Measurements from ENCODE around the gene NSD1. TPM values are rescaled to one million over a fixed set of nuclear protein-coding genes. Genes with fewer than 3 reads are reported as not detected.

The NSD1 gene
- total RNA-seq, 1 experiment from 2014 or later = 58.8 TPM

GRCh38 chr5:177276886-177277285 is 143.3 kb downstream of the NSD1 start:
- Histone ChIP-seq H2AFZ (ENCODE audit: low read depth, low read length, poor library complexity, severe bottlenecking) (no peak overlapping the region), H3K9me3 (ENCODE audit: control insufficient read depth in 1 of 2, insufficient read depth in 1 of 2, low read depth in 1 of 2, low read length in 2 of 2) (no peaks in the 10 kb centered on the region), H3K79me2 (ENCODE audit: insufficient read depth, low read length) (no peaks in the 10 kb centered on the region), H3K4me3 (replicated peaks in 1 of 2; ENCODE audit: low read depth in 1 of 2, low read length in 2 of 2) (no peak overlapping the region), H3K27ac (ENCODE audit: low read depth, low read length) (no peak overlapping the region), H3K9me2 (ENCODE audit: insufficient read depth) (no peaks in the 10 kb centered on the region), H3K36me3 (ENCODE audit: control insufficient read depth in 1 of 2, insufficient read depth in 2 of 2, low read length in 2 of 2) (peaks cover 17 to 24% of the 10 kb centered on the region in 2 experiments; a peak in 3 of 4 replicates), H3K4me2 (ENCODE audit: low read length) (no peak overlapping the region), H3K9ac (ENCODE audit: low read length) (no peak overlapping the region), H3K27me3 (ENCODE audit: insufficient read depth, low read length) (no peaks in the 10 kb centered on the region), H4K20me1 (ENCODE audit: insufficient read depth) (no peaks in the 10 kb centered on the region), H3K4me1 (ENCODE audit: control insufficient read depth in 1 of 2, insufficient read depth in 2 of 2, low read length in 2 of 2) (no peaks in the 10 kb centered on the region)
- no TSS peak for BruUV-seq (replicated peaks)
- ChIA-PET POLR2A (no interaction called here), RAD21 (ENCODE audit: low non-redundant PET in 1 of 2, low total read pairs in 2 of 2, uncharacterized antibody in 2 of 2, unreplicated experiment in 2 of 2) (no interaction called here), CTCF (interaction anchor here (1.0 kb wide), 1 partner anchor 56 kb away, joined by 3 read pairs; no protein-coding TSS in a partner anchor)
- no peak for ATAC-seq
- no peak for TF ChIP-seq CEBPB (IDR thresholded peaks at IDR 0.05; ENCODE audit: low read depth)
- no peak for TF ChIP-seq JUND (IDR thresholded peaks at IDR 0.05)
- no peak for TF ChIP-seq EGR1 (IDR thresholded peaks at IDR 0.05; ENCODE audit: low read depth)
- TF ChIP-seq EZH2phosphoT487 (IDR thresholded peaks at IDR 0.05; ENCODE audit: borderline replicate concordance) = no peak
- intact Hi-C loops (cut with micrococcal nuclease) = no loop called here
- DNase-seq (ENCODE audit: low read depth, low spot score) = no peak

GRCh38 chr5:177288191-177288590 is 154.6 kb downstream of the NSD1 start:
- Histone ChIP-seq H3K27ac (ENCODE audit: low read depth, low read length) (no peak overlapping the region), H3K4me2 (ENCODE audit: low read length) (no peak overlapping the region), H2AFZ (ENCODE audit: low read depth, low read length, poor library complexity, severe bottlenecking) (no peak overlapping the region), H3K79me2 (ENCODE audit: insufficient read depth, low read length) (no peaks in the 10 kb centered on the region), H3K9me3 (ENCODE audit: control insufficient read depth in 1 of 2, insufficient read depth in 1 of 2, low read depth in 1 of 2, low read length in 2 of 2) (no peaks in the 10 kb centered on the region), H3K4me3 (replicated peaks in 1 of 2; ENCODE audit: low read depth in 1 of 2, low read length in 2 of 2) (no peak overlapping the region), H3K27me3 (ENCODE audit: insufficient read depth, low read length) (no peaks in the 10 kb centered on the region), H3K4me1 (ENCODE audit: control insufficient read depth in 1 of 2, insufficient read depth in 2 of 2, low read length in 2 of 2) (no peaks in the 10 kb centered on the region), H3K9ac (ENCODE audit: low read length) (no peak overlapping the region), H3K9me2 (ENCODE audit: insufficient read depth) (no peaks in the 10 kb centered on the region), H4K20me1 (ENCODE audit: insufficient read depth) (no peaks in the 10 kb centered on the region), H3K36me3 (ENCODE audit: control insufficient read depth in 1 of 2, insufficient read depth in 2 of 2, low read length in 2 of 2) (peaks cover 26 to 34% of the 10 kb centered on the region in 2 experiments; a peak in 3 of 4 replicates)
- TF ChIP-seq EZH2 (IDR thresholded peaks at IDR 0.05) = no peak
- no peak for TF ChIP-seq REST (IDR thresholded peaks at IDR 0.05; ENCODE audit: low read depth)
- TF ChIP-seq RAD21 (IDR thresholded peaks at IDR 0.05; ENCODE audit: low read depth) = no peak
- no peak for TF ChIP-seq POLR2AphosphoS5 (IDR thresholded peaks at IDR 0.05; ENCODE audit: low read depth, low read length)
- no peak for TF ChIP-seq ZBTB33 (IDR thresholded peaks at IDR 0.05; ENCODE audit: extremely low read depth, insufficient replicate concordance, low read length)
- no peak for TF ChIP-seq ZFX (IDR thresholded peaks at IDR 0.05)
- TF ChIP-seq JUND (IDR thresholded peaks at IDR 0.05) = no peak
- no peak for TF ChIP-seq ELF1 (IDR thresholded peaks at IDR 0.05; ENCODE audit: borderline replicate concordance, low read depth)
- TF ChIP-seq SIN3A (IDR thresholded peaks at IDR 0.05; ENCODE audit: low read depth) = no peak
- TF ChIP-seq SRF (IDR thresholded peaks at IDR 0.05; ENCODE audit: low read depth) = no peak
- no peak for TF ChIP-seq ZNF274 (IDR thresholded peaks at IDR 0.05; ENCODE audit: low read depth, low read length)
- no peak for TF ChIP-seq SP1 (IDR thresholded peaks at IDR 0.05; ENCODE audit: low read depth)
- no peak for TF ChIP-seq MAX (IDR thresholded peaks at IDR 0.05)
- ATAC-seq (no peak), DNase-seq (ENCODE audit: low read depth, low spot score) (no peak)
- ChIA-PET CTCF (no interaction called here), RAD21 (ENCODE audit: low non-redundant PET in 1 of 2, low total read pairs in 2 of 2, uncharacterized antibody in 2 of 2, unreplicated experiment in 2 of 2) (no interaction called here), POLR2A (no interaction called here)
- intact Hi-C loops (cut with micrococcal nuclease) = no loop called here
- BruUV-seq (replicated peaks) = no TSS peak

Data from HCT116 (cell line).